ENCODE measurements around the gene MX2. TPM values are rescaled to one million over a fixed set of nuclear protein-coding genes. Genes with fewer than 3 reads are reported as not detected.

Gene MX2
- total and polyA plus RNA-seq, 10 of the 15 experiments (the other 5 are each of a cell fraction or from before 2014, with no cell fraction given) = 10.5 to 167 (median 46.1) TPM

DNA sequence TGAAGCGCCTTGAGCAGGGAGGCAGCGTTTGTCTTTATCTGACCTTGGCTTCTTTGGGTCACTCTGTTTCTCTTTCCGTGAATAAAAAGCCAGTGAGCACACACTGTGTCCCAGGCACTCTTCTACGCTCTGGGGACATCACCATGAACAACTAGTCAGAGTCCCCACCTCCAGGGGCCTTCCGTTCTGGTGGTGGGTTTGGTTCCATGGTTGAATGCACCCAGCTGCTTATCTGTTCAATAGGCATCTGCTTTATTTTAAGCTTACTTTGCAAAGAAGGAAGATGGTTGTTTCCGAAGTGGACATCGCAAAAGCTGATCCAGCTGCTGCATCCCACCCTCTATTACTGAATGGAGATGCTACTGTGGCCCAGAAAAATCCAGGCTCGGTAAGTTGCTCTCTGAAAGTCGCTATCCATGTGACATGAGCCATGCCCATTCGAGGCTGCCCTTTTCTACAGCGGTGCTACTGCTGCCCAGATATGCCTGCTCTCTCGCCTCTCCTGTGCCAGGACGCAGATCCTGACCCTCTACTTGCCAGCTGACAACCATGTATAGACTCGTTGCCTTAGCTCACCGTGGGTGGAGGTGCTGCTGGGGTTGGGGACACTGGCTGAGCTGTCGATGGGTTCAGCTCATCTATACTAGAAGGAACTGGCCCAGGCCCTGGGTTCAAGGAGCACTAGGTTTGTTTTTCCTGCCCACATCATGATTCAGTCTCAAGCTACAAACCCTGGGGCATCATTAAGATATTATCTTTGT is 70.1 kb downstream of the MX2 start:
- Histone ChIP-seq H3K36me3 (ENCODE audit: control insufficient read depth in 2 of 2, insufficient read depth in 2 of 2, low read length in 1 of 2) (peaks cover 20 to 77% of the 10 kb centered on the region in 2 experiments), H3K9me3 (replicated peaks; ENCODE audit: control insufficient read depth, insufficient read depth, low read length) (peaks cover 8% of the 10 kb centered on the region), H3K79me2 (ENCODE audit: control insufficient read depth, insufficient read depth, low read length) (peaks cover 76% of the 10 kb centered on the region), H3K4me2 (ENCODE audit: control insufficient read depth, insufficient read depth) (peak overlapping the region; percentile 76), H2AFZ (ENCODE audit: control insufficient read depth, low read depth, low read length) (no peak overlapping the region), H3K27ac (ENCODE audit: control insufficient read depth, insufficient read depth) (peak overlapping the region; percentile 22; the same call in 1 of the 2 replicates), H3K4me1 (ENCODE audit: control insufficient read depth, insufficient read depth, low read length) (peaks cover 39% of the 10 kb centered on the region), H3K4me3 (no peak overlapping the region), H3K27me3 (replicated peaks in 1 of 2; ENCODE audit: control insufficient read depth in 2 of 2, insufficient read depth in 2 of 2, low read length in 1 of 2) (no peaks in the 10 kb centered on the region), H4K20me1 (ENCODE audit: control insufficient read depth, insufficient read depth) (peaks cover 34% of the 10 kb centered on the region), H3K9ac (ENCODE audit: control insufficient read depth, insufficient read depth, low read length) (no peak overlapping the region; the same call in 1 of the 2 replicates)
- CTCF ChIA-PET = interaction anchor here (0.6 to 3.7 kb wide), 6 partner anchors 14 to 149 kb away, joined by 3 to 15 read pairs (median 7); no protein-coding TSS in a partner anchor
- SMC1A ChIA-PET (ENCODE audit: uncharacterized antibody, unreplicated experiment) = interaction anchor here (0.7 to 4.2 kb wide), 8 partner anchors 12 to 150 kb away, joined by 3 to 23 read pairs (median 4); no protein-coding TSS in a partner anchor
- in situ Hi-C loops (cut with MboI) = no loop called here
- DNase-seq (ENCODE audit: low read depth, low spot score) (peak; percentile 56), FAIRE-seq (no peak), ATAC-seq (peak; percentile 68)
- BruUV-seq (replicated peaks) = no TSS peak
- intact Hi-C loops (cut with micrococcal nuclease; ENCODE audit: unreplicated experiment) = no loop called here
- RAD21 ChIA-PET (ENCODE audit: unreplicated experiment) = interaction anchor here (1.0 to 2.7 kb wide), 3 partner anchors 9 to 149 kb away, joined by 4 to 11 read pairs (median 6); no protein-coding TSS in a partner anchor
- POLR2A ChIA-PET = interaction anchor here (0.9 to 3.2 kb wide), 3 partner anchors 27 to 69 kb away, joined by 3 to 15 read pairs (median 4); no protein-coding TSS in a partner anchor
- 29% methylated on average over 16 of the region's 16 CpGs for whole genome bisulfite sequencing (ENCODE audit: insufficient coverage, insufficient replicate concordance, low lambda C conversion rate, missing lambda C conversion rate)
- TF ChIP-seq MEF2B (IDR thresholded peaks at IDR 0.05; ENCODE audit: partially characterized antibody, poor library complexity, severe bottlenecking) (peak; percentile 63), EED (IDR thresholded peaks at IDR 0.05; ENCODE audit: low read depth) (0 out of 2 replicates have a peak, but pooled peaks have one; percentile 25), BHLHE40 (IDR thresholded peaks at IDR 0.05; ENCODE audit: borderline replicate concordance in 1 of 2, low read depth in 2 of 2, low read length in 1 of 2) (peak in 1 of 2 experiments; percentile 52; a peak in 1 of 4 replicates), TCF12 (IDR thresholded peaks at IDR 0.05; ENCODE audit: low read depth, low read length) (peak; percentile 96), MTA2 (IDR thresholded peaks at IDR 0.05; ENCODE audit: low read depth) (0 out of 2 replicates have a peak, but pooled peaks have one; percentile 16), PAX8 (IDR thresholded peaks at IDR 0.05) (peak; percentile 97), PBX3 (IDR thresholded peaks at IDR 0.05; ENCODE audit: insufficient replicate concordance, low read depth, low read length) (no peak), POLR2AphosphoS5 (IDR thresholded peaks at IDR 0.05; ENCODE audit: low read length) (peak; percentile 79), BCL11A (IDR thresholded peaks at IDR 0.05; ENCODE audit: low read depth, low read length) (no peak)
- TF ChIP-seq, protein P1, sequence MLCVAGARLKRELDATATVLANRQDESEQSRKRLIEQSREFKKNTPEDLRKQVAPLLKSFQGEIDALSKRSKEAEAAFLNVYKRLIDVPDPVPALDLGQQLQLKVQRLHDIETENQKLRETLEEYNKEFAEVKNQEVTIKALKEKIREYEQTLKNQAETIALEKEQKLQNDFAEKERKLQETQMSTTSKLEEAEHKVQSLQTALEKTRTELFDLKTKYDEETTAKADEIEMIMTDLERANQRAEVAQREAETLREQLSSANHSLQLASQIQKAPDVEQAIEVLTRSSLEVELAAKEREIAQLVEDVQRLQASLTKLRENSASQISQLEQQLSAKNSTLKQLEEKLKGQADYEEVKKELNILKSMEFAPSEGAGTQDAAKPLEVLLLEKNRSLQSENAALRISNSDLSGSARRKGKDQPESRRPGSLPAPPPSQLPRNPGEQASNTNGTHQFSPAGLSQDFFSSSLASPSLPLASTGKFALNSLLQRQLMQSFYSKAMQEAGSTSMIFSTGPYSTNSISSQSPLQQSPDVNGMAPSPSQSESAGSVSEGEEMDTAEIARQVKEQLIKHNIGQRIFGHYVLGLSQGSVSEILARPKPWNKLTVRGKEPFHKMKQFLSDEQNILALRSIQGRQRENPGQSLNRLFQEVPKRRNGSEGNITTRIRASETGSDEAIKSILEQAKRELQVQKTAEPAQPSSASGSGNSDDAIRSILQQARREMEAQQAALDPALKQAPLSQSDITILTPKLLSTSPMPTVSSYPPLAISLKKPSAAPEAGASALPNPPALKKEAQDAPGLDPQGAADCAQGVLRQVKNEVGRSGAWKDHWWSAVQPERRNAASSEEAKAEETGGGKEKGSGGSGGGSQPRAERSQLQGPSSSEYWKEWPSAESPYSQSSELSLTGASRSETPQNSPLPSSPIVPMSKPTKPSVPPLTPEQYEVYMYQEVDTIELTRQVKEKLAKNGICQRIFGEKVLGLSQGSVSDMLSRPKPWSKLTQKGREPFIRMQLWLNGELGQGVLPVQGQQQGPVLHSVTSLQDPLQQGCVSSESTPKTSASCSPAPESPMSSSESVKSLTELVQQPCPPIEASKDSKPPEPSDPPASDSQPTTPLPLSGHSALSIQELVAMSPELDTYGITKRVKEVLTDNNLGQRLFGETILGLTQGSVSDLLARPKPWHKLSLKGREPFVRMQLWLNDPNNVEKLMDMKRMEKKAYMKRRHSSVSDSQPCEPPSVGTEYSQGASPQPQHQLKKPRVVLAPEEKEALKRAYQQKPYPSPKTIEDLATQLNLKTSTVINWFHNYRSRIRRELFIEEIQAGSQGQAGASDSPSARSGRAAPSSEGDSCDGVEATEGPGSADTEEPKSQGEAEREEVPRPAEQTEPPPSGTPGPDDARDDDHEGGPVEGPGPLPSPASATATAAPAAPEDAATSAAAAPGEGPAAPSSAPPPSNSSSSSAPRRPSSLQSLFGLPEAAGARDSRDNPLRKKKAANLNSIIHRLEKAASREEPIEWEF (IDR thresholded peaks at IDR 0.05; ENCODE audit: insufficient replicate concordance, low read depth, low read length) = peak; percentile 77
- TF ChIP-seq, protein P2, sequence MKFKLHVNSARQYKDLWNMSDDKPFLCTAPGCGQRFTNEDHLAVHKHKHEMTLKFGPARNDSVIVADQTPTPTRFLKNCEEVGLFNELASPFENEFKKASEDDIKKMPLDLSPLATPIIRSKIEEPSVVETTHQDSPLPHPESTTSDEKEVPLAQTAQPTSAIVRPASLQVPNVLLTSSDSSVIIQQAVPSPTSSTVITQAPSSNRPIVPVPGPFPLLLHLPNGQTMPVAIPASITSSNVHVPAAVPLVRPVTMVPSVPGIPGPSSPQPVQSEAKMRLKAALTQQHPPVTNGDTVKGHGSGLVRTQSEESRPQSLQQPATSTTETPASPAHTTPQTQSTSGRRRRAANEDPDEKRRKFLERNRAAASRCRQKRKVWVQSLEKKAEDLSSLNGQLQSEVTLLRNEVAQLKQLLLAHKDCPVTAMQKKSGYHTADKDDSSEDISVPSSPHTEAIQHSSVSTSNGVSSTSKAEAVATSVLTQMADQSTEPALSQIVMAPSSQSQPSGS (IDR thresholded peaks at IDR 0.05; ENCODE audit: low read length) = peak; percentile 51; the same call in 1 of the 2 replicates

All from GM12878 (cell line).